GM18858 (cell line): Measurements from ENCODE around the gene SYTL1.

Experiments
- ATAC-seq: cut with Tn5 transposase; IDR thresholded peaks from one replicate; pipeline ENCODE4 v1.9.1; 2021; ENCODE audit not compliant: unreplicated experiment

Gene SYTL1

DNA sequence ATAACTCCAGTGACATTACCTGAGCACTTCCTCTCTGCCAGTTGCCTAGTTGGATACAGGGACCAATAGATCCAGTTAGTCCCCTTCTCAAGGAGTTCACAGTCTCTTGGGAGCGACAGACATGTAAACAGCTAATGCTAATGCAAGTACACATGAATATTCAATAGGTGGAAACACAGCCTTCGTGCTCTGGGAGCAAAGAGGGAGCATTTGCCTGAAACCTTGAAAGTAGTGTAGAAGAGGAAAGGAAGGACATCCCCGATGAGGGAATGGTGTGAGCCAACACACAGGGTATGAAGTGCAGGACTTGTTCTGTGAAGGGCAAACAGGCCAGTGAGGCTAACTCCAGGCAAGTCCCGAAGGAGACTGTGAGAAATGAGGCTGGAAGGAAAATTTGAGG is 23.7 kb upstream of the SYTL1 start:
- no peak for ATAC-seq

- ATAC-seq = no peak
Observed at GRCh38 chr1:27318596-27318995, 23.2 kb upstream of the SYTL1 start.

DNA sequence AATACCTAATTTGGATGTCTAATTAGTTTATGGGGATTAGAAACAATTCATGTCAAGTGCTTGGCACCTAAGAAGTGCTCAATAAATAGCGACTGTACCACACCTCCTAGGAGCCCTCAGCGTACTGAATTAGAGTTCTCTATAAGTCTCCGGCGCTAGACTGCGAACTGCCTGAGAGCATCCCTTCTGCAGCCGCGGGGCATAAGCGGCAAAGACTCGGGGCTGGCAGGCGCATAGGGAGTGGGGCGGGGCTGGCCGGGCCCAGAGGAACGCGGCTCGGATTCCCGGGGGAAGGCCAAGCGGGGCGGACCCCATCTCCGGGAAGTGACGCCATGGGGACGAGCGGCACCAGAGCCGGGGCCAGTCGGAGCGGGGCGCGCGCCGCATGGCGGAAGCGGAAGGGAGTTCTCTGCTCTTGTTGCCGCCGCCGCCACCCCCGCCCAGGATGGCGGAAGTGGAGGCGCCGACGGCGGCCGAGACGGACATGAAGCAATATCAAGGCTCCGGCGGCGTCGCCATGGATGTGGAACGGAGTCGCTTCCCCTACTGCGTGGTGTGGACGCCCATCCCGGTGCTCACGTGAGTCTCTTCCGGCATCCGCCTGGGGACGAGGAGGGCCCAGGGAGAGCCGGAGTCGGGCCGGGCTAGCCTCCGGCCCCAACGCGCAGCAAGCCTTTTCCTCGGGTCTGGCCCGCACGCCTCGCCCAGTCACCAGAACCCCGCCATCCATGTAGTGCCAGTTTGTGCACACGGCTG is 19.8 kb upstream of the SYTL1 start, which contains the start of gene TMEM222:
TSS of gene TMEM222 (plus strand) at position 351 of the 756 bp plus-strand sequence. CDS start at position 386, 35 bp downstream.
- peak; percentile 68 for ATAC-seq

GRCh38 chr1:27322569-27323240 is 19.1 kb upstream of the SYTL1 start:
- no peak for ATAC-seq

GRCh38 chr1:27325286-27325685 is 16.5 kb upstream of the SYTL1 start:
- ATAC-seq = no peak

- ATAC-seq = no peak
Observed at GRCh38 chr1:27327964-27328363, 13.9 kb upstream of the SYTL1 start.

DNA sequence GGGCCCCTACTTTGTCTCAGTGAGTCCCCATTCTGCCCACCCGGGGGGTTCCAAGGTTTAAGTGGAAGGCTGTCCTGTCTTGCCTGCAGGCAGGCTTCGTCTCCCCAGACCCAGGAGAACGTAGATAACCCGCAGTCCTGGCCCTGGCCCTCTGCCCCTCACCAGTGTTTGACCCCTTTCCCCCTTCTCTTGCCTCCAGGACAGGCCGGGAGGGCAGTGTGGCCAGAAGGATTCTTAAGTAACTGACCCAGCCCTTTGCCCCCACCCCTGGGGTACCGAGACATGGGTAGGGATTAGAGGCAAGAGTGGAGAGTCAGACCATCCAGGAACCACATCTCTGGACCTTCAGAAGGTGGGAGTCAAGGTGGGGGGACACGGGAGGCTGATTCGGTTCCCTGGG is 11.0 kb upstream of the SYTL1 start:
- no peak for ATAC-seq

GRCh38 chr1:27331426-27331825 is 10.4 kb upstream of the SYTL1 start:
- ATAC-seq = no peak

- no peak for ATAC-seq
Observed at GRCh38 chr1:27331922-27332321, 9.9 kb upstream of the SYTL1 start.

GRCh38 chr1:27332536-27333281 is 9.1 kb upstream of the SYTL1 start:
- ATAC-seq = no peak

GRCh38 chr1:27333717-27334279 is 8.0 kb upstream of the SYTL1 start:
- no peak for ATAC-seq

- ATAC-seq = no peak
Observed at GRCh38 chr1:27335506-27336422, 6.1 kb upstream of the SYTL1 start.

GRCh38 chr1:27336756-27337155 is 5.1 kb upstream of the SYTL1 start:
- ATAC-seq = no peak

DNA sequence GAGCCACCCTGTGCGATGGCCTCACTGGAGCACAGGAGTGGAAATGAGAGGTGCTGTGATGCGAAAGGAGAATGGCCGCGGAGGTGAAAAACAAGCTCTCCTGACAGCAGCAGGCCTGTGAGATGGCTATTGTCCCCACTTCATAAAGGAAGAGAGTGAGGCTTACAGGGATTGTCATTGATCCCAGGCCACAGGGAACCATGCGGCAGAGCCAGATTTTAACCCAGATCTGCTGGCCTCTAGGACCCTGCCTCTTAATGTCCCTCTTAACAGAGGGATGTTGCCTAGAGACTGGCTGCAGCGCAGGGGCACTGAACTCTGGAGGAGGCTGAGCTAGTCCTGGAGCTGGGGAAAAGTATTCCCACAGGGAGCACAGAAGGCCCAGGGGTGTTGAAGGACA is 3.1 kb upstream of the SYTL1 start:
- ATAC-seq = no peak

DNA sequence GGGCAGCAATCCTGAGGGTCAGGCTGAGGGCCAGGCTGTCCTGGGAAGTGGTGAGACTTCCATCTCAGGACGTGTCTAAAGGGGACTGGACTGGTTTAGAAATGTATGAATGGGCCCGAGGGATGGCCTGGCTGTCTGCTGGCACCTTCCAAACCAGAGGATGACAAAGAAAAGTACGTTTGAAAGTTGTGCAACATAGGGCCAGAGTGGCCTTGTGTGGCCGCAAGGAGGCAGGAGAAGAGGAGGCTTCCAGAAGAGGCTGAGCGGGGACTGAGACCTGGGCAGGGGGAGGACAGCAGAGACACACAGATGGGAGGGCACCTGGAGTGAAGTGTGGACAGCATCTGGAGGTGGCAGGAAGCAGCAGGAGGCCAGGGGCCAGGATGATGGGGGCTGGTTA is 2.6 kb upstream of the SYTL1 start:
- ATAC-seq = no peak

DNA sequence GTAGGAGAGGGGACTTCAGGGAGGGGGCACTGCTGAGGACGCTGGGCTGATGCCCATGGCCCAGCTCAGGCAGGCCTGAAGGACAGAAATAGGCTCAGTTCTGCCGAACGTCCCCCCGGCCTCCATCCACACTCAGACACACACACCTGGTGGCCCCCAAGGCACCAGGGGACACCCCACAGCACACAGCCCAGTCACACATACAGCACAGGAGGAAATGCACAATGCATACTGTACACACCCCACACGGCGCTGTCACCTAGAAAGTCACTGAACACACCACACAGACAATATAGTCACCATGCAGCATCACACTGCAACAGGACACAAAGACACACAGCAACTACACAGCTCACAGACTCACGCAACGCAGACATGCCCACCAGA is 562 bp downstream of the SYTL1 start:
- no peak for ATAC-seq

DNA sequence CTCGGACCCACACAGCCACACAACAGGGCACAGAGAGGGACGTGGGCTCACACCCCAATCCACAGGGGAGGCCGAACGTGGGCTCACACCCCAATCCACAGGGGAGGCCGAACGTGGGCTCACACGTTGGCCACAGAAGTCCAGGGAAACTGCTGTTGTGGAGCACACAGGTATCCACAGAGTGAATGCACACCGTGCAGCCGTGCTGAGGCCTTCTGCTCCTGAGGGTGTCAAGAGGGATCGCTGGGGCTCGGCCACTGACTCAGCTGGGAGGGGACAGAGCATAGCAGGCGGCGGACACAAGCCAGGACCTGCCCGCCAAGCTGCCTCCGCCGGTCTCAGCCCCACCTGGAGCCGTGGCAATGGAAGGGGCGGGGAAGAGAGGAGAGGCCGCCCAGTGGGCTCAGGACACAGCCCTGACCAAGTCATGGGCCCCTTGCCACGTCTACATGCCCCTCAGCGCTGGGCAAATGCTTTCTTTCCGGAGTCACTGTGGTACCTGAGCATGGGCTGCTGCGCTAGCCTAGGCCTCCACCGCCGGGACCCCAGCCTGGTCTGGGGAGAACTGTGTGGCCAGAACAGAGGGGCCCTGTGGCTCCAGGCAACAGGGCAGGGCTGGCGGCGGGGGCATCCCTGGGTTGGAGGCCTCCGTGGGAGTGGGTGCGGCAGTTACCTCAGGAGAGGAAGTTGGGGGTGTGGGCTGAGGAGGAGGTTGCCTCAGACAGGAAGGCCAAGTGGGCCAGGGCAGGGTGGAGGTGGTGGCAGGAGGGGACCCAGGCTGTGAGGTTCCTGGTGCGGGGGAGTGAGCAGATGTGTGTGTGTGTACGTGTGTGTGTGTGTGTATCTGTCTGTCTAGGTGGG is 1.2 kb downstream of the SYTL1 start:
- ATAC-seq = no peak

DNA sequence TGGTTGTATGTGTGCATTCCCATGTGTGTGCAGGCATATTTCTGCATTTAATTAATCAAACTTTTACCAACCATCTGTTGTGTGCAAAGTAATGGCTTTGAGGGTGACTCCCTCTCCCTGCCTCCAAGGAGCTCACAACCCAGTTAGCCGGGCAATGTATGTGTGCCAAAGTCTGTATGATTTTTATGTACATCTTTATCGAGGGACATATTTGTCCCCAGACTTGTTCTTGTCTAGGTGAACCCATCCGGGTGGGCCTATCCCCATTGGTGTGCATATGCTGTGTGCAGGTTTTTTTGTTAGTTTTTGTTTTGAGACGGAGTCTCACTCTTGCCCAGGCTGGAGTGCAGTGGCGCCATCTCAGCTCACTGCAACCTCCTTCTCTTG is 1.8 kb downstream of the SYTL1 start:
- ATAC-seq = no peak

DNA sequence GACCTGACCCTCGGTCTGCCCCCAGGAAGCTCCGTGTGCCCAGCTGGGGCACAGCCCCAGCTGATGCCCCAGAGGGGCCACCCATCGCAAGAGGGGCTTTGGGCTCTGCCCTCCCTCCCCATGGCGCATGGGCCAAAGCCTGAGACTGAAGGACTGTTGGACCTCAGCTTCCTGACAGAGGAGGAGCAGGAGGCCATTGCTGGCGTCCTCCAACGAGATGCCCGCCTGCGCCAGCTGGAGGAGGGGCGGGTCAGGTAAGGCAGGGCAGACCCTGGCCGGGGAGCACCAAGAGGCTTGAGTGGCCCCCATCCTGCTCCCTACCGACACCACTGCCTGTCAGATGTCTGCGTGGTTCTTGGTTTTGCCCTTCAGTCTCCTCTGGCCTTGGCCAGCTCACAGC is 3.5 kb downstream of the SYTL1 start:
- ATAC-seq = no peak

GRCh38 chr1:27346357-27346756 is 4.5 kb downstream of the SYTL1 start:
- no peak for ATAC-seq
